NCI-H128 (cell line): Measurements from ENCODE around the gene ZFYVE27.

Experiments used
- DNase-seq: peaks from one replicate; lab custom pipeline; 2025; ENCODE audit not compliant: unreplicated experiment; lab: John Stamatoyannopoulos, UW

ZFYVE27 gene

DNA sequence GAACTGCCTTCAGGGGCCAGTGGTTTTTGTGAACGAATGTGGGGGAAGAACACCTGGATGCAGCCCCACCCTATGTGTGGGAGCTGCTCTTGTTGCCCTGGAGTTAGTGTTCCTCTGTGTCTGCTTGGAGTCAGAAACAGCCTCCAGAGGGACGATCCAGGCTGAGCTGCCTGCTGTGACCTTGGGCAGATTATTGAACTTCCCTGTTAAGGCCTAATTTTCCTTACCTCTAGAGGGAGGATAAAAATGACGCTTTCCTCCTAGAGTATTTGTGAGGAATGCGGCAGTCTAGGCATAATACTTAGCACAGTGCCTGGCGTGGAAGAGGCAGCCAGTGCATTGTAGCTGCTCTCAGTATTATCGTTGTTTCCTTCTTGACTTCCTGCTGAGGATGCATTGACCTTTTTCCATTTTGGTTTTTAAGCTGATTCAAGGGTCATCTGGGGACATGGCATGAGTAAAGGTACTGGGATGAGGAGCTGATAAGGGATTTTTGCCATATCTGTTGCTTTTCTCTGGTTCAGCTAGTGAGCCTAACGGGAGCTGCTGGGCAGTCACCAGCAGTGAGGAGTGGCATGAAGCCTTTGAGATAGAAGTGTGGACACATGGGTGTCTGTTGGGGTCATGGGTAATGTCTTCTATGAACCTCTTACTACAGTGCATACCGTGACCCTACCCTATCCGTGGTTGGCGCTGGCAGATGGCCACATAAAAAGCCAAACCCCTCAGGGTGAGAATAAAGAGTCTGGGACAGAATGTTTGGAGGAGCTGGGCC lies 6.4 kb downstream of the ZFYVE27 start:
- DNase-seq = no peak

DNA sequence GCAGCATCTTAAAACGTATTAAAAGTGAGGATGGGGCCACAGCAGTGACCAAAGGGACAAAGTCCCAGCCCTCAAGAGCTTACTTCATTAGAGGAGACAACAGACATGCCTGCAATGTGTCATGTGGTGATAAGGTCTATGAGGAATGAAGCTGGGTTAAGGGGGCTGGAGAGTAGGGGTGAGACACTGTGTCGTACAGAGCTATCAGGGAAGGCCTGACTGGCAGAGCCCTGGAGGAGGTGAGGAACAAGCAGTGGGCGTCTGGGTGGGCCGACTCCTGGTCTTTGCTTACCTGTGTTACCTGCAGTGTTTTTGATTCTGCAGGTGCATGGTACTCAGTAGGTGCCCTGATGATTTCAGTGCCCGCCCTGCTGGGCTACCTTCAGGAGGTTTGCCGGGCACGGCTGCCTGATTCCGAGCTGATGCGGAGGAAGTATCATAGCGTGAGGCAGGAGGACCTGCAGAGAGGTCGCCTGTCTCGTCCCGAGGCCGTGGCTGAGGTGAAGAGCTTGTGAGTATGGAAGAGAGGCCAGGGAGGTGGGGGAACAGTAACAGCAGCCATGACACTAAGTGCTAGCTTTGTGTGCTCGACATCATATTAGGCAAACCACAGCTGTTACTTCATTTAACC lies 7.6 kb downstream of the ZFYVE27 start:
- DNase-seq = no peak

DNA sequence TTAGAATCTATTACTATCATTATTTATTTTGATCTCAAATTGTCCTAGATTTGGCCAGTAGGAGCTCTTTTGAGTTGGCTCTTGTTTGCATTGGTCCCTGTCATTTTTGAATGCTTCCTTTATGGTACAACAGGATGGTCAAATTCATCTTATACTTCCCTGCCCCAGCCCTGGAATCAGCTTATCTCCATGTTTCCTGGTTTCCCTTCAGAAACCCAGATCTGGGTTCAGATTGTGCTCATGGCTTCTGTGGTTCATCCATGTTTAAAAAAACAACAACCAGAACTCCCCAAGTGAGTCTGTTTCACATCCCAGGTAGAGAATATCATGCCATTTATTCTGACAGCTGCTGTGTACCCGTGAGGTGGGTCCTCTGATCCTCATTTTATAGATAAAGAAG lies 10.6 kb downstream of the ZFYVE27 start:
- DNase-seq = no peak

DNA sequence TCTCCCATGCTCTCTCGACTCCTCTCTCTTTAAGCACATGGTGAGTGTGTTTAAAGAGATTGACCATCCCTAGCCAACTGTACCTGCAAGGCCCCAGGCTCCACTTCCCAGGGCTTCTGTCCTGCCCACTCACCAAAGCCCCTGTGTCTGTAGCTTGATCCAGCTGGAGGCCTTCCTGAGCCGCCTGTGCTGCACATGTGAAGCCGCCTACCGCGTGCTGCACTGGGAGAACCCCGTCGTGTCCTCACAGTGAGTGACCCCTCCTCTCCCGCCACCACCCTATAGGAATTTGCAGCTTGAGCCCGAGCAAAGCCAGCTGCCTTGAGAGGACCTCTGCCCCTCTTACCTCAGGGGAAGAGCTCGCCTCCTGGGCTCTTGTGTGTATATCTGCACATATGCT lies 11.2 kb downstream of the ZFYVE27 start:
- DNase-seq = no peak

DNA sequence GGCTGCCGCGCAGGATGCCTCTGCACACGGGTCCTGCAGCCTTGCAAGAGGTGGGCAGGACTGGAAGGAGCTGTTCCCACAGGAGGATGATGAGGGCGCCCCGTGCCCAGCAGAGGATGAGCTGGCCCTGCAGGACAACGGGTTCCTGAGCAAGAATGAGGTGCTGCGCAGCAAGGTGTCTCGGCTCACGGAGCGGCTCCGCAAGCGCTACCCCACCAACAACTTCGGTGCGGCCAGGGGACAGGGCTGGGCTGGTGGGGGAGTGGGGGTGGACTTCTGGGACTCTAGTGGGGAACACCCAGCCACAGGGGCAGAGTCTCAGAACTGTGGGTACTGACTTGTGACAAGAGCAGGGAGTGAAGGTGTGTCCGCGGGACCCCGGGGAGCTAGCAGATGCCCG lies 16.0 kb downstream of the ZFYVE27 start:
- no peak for DNase-seq

DNA sequence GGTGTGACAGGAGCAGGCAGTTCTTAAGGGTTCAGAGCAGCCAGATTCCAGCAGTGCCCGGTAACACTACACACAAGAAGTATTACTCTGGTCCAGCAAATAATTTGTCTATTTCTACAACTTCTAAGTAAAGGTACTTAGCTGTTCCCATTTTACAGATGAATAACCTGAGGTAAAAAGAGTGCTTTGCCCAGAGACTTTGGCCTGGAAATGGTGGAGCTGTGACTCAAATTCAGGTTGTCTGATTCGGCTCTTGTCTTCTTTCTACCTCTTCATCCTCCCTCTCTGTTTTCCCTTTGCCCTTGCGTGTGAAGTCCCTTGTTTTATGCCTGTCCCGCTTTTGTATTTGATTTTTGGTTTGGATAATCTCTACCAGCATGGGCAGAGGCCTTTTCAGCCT lies 17.8 kb downstream of the ZFYVE27 start:
- DNase-seq = no peak

DNA sequence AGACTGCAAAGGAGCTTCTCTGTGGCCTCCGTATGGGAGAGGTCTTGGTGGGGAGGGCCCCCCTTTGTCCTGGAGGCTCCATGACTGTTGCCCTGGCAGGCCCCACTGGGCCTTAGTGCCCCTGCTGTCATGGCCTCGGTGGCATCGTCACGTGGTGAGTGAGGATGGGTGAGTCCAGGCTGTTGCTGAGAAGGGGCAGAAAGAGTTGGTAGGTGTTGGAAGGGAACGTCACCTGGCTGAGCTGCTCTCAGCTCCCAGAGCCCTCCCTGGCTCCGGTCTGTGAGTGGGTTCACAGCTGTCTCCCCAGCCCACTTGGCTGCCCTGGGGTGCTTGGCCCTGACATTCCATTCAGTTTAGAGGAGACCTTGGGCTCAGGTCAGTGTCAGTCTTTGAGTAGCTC lies 18.8 kb downstream of the ZFYVE27 start:
- no peak for DNase-seq

DNA sequence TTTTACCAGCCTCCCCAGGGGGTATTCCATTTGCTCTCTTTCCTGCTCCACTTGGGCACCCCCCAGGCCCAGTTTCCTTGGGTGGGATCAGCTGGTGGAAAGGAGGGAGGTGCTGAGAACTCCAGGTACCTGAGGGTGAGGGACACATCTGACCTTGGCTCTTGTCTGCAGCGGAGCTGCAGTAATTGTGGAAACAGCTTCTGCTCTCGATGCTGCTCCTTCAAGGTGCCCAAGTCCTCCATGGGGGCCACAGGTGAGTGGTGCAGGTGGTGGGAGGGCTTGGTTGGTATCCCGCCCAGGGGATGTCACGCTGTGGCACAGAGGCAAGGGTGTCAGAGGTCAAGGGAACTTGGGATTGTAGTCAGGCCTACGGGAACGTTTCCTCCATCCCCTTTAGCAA lies 20.5 kb downstream of the ZFYVE27 start:
- no peak for DNase-seq

DNA sequence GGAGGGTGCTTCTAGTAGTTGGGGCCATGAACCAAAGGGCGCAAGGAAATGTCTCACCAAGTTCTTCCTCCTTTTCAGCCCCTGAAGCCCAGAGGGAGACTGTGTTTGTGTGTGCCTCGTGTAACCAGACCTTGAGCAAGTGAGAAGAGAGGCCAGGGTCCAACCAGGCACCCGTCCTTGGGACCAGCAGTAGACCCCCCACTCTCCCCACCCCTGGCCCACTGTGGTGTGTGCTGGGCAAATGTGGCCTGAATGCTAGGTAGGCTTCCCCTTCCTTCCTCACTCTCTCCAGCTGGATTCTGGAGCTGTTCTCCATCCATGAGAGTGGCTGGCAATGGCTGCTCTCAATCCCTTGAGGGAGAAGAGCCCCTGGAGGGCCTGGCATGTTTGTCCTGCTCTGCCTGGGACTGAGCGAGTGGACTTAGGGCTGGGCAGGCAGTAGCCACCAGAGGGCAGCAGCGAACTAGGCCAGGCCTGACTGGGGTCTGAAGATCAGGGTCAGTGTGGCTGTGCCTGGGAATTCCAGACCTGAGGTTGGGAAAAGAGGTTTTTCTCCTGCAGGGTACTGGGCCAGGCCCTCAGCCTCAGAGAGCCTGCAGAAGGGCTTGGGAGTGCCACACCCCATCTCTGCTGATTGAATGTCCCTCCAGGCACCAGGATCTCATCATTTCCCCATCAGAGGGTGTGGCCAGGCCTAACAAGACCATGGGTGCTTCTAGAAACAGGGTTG lies 22.4 kb downstream of the ZFYVE27 start:
- no peak for DNase-seq

DNA sequence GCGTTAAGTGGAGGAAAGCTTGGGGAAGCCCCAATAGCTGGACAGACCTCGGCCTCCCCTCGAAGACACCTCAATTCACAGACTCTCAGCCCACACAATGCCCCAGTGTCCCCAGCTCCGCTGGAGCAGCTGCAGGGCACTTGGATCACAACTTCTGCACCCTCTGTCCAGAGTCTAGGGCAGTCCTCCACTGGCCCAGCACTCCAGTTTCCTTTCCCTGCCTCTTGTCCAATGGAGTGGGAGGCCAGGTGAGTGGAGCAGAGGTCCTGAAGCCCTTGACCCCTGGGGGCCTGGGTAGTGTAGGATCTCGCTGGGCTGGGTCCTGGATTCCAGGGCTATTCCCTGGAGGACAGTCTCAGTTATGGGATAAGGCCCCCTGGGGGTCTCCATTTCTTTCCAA lies 23.0 kb downstream of the ZFYVE27 start:
- DNase-seq = no peak

DNA sequence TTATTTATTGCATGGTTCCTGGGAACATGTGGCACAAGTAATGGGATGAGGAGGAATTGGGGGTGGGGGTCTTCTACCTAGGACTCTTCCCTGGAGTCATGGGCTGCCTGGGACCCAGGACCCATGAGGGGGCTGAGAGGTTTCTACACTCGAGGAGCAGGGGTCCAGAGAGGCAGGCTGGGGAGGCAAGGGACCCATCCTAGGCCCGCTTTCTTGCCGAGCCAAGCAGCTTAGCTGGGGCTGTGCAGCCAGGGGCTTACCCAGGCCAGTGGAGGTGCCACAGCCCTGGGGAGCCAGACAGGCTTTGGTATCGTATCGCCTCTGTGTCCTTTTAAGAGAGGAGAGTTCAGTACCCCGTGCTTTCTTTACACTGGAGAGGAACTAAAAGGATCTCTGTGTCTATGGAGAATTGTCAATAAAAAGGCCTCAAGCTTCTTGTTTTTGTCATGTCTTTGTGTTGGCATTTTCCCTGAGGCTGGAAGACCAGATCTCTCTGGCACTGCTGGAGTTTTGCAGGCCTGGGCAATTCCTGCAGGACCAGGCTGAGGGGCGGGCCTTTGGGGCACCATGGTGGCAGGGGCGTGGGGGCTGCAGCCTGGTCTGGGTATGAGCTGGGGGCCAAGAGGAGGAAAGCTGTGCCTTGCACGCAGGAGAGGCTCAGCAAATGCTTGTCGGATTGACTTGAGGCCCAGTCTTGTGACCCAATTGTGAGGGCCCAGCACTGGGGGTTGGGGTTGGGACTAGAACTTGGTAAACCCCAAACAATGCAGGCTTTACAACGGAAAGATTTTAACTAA lies 23.7 kb downstream of the ZFYVE27 start:
- DNase-seq = no peak

DNA sequence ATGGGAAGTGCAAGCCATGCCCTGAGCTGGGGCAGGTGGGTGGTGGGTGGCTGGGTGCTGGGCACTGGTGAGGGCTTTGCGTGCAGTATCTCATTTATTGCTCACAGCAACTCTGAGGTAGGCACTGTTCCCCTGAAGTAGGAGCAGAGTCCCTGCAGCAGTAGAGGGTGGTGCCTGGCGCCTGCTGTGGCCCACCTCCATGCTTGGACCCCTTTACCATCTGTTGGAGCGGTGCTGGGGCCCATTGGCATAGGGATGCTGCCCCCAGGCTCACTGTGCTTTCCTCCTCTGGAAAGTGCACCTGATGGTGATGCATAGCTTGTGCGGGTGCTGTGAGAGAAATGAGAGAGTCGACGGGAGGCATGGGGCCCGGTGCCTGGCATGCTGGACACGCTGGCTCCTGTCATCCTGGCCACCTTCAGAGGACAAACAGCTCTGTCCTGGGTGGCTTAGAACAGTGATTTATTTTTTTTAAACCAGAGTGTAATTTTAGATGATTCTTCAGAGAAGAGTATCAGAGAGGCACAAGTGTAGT lies 24.5 kb downstream of the ZFYVE27 start:
- DNase-seq = no peak

DNA sequence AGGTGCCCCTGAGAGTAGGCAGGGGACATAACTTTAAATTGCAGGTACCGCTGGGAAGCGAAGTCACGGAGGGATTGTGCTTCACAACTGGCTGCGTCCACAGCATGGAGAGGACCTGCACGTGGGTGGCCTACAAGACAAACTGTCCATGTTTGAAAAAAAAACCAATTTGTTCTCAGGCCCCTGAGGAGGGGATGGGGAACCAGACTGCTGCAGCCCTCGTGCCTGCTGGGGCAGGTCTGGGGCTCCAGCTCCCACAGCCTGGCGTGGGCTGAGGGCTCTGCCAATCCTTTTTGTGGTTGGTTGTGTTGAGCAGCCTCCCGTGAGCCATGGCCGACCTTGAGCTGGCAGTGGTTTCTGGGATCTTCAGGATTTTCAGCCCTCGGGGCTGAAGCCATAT lies 25.1 kb downstream of the ZFYVE27 start:
- DNase-seq = no peak

DNA sequence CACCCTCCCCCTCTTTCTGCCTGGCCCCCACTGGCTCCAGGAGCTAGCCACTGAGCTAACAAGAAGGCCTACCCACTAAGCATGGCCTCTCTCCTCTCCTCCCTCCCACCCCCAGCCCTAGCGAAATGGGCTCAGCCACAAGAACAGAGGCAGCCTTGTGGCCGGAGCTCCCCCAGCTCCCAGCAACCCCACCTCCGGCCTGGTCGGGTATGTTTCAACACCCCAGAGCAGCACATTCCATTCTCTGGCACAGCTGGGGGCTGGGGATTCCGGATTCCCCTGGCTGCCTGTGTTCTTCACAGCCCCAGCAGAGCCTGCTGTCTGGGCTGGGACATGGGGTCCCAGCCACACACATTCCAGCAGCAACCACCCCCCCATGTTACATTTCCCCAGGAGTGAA lies 25.9 kb downstream of the ZFYVE27 start:
- no peak for DNase-seq

DNA sequence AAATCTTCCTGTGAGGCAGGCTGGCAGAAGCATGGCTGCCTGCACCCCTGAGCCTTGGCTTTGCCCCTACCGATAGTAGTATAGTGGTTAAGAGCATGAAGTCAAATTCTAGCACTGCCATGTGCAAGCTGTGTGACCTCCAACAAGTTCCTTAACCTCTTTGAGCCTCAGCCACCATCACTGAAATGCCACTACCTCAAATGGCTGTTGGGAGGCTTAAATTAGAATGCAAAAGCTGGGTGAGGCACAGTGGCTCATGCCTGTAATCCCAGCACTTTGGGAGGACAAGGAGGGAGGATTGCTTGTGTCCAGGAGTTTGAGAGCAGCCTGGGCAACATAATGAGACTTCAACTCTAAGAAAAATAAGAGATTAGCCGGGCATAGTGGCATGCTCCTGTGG lies 26.5 kb downstream of the ZFYVE27 start:
- DNase-seq = no peak

DNA sequence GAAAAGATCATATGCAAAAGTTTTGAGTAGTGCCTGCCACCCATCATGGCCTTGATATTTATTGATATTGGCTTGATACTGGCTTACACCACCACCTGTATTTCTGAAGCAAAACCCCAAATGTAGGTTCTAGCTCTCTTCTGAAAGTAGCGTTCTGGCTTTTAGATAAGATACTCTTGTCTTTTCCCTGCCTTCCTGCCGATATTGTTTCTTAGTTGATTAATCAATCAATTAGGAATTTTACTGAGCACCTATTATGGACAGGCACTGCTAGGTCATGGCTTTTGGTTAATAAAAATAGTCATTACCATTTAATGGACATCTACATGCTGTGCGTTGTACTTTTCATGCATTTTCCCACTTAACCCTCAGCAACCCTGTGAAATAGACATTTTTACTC lies 27.0 kb downstream of the ZFYVE27 start:
- DNase-seq = no peak

DNA sequence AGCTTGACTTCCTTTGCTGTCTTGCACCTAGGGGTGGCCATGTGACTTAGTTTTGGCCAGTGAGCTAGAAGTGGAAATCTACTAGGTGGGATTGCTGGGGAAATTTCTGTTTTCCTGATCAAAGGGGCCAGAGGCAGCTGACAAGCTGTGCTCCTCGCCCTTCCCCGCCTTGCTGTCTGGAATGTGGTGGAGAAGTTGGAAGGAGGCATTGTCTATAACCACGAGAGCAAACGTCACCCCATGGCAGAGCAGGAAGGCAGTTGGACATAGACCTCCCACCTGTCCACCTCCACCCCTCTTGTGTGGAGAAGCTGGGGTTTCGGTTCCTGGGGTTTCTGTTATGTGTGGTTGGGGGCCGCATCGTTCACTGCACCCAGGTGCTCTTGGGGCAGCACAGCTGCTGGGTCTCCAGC lies 27.6 kb downstream of the ZFYVE27 start:
- DNase-seq = no peak

DNA sequence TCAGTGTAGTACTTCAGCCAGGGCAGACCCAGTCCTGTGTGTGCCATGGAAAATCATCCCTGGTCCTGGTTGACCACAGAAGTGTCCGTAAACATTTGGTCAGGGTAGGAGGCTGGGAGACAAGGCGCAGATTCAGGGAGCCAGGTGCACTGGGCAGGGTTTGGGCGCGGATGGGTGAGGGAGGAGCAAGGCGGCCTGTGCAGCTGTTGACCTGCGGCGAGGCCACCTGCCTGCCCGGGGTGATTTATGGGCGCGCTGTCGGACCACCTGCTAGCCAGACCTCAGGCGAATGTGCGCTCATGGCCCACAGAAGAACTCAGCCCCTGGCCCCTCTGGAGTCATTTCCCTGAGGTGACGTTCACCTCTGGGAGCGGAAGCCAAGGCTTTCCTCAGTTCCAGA lies 28.3 kb downstream of the ZFYVE27 start:
- DNase-seq = no peak

DNA sequence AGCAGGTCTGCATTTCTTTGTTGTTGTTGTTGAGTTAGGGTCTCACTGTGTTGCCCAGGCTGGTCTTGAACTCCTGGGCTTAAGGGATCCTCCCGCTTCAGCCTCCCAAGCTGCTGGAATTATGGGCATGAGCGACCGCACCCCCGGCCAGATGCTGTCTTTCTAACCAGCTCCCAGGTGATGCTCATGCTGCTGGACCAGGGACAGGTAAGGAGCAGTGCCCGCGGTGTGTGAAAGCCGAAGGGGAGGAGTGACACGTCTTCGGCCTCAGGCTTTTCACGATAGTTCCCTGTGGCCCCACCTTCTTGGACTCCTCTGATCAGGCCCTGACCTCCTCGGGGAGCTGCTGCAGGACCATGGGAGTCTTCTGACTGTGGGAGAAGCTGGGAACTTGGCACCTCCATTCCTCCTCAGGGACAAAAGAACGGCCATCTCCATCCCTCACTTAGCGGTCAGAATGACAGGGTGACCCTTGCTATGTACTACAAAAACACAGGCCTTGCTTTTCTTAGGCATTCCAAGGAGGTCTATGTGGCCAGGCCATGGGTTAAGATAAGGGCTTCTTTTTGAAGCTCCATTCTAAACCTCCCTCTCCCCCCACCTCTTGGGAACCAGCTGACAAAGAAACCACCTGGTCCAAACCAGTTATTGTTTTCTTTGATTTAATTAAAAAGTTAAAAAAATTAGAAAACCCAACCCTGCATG lies 29.3 kb downstream of the ZFYVE27 start:
- DNase-seq = no peak
